LoVo (cell line): Measurements from ENCODE around the gene MT1E.
"Not testable (repeated sequence)": the region's sequence is repeated elsewhere in the genome, so short reads cannot be mapped to it uniquely, and the experiment has no call there.

Source experiments
- DNase-seq: peaks from one replicate; pipeline ENCODE4 v3.0.0-alpha.2; 2016; ENCODE audit warnings: low spot score

MT1E gene

GRCh38 chr16:56647641-56648431, 22.3 kb downstream of the MT1E start:
- no peak for DNase-seq

DNA sequence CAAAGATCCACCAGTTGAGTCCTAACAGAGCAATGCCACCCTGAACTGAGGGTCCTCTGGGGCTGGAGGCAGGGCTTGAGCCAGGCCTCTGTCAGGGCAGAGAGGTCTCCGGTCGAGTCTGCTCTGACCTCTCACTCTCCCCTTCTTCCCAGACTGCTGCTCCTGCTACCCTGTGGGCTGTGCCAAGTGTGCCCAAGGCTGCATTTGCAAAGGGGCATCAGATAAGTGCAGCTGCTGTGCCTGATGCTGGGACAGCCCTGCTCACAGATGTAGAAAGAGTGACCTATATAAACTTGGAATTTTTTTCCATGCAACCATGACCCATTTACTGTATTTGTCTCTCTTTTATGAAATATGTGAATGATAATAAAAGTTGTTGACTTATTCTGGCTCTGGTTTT, 23.7 kb downstream of the MT1E start:
- no peak for DNase-seq

DNA sequence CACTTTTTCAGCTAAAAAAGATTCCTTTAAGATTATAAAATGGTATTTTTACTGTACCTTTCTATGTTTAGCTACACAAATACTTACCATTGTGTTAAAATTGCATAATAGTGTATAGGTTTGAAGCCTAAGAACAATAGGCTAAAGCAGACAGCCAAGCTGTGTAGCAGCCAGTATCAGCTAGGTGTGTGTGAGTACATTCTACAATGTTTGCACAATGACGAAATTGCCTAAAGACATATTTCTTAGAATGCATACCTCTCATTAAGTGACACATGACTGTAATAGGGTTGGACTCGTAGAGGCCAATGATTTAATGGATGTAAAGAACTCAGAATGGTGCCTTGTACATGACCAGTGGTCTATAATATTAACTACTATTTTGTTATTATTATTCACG, 24.2 kb downstream of the MT1E start:
- DNase-seq, result no peak

- DNase-seq, result no peak
Observed at GRCh38 chr16:56651586-56651985, 26.0 kb downstream of the MT1E start, which contains the start of gene MT1B. MT1B (plus strand) TSS chr16:56651886; CDS start chr16:56651954, 68 bp downstream.

DNA sequence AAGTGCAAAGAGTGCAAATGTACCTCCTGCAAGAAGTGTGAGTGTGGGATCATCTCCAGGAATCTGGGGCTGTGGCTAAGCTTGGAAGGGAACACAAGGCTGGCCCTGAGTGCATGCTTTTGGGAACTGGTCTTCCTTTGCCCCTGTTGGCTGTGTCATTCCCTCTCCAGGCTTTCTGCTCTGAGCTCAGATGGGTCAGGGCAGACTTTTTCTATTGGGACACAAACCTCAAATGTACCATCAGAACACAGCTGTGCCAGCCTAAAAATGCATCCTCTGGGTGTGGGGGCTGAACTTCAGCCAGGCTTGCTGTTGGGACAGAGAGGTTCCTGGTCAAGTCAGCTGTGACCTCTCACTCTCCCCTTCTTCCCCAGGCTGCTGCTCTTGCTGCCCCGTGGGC, 27.0 kb downstream of the MT1E start:
- no peak for DNase-seq

- DNase-seq, result no peak
Observed at GRCh38 chr16:56653218-56653617, 27.6 kb downstream of the MT1E start.

DNA sequence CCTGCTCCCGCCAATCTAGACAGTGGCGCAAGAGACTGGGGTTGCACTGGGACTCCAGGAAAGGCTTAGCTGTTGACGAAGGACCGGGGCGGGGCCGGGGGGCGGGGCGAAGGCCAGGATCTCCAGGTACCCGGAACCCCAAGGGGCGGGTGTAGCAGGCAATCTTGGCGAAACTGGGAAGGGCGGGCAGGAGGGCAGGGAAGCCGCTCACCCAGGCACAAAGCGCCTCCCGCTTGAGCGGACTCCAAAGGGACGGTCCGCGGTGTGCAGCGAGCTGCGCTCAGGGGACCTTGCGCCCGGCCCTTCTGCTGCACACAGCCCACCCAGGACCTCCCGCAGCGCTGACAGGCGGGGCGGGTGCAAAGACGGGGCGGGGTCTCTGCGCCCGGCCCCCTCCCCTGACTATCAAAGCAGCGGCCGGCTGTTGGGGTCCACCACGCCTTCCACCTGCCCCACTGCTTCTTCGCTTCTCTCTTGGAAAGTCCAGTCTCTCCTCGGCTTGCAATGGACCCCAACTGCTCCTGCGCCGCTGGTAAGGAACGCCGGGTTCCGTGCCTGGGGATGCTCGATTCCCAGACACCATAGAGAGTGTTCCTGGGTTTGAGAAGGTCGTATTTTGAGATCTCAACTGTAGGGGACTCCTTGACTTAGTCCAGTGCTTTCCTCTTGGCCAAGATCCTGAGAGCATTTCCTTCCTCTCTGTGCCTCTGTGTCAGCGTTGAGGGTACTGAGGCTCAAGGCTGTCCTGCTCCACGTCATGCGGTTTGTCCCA, 32.2 kb downstream of the MT1E start, which contains the start of gene MT1F:
TSS of gene MT1F (plus strand) at position 405 of the 772 bp plus-strand sequence. CDS start at position 505, 100 bp downstream.
- peak; percentile 86 for DNase-seq

DNA sequence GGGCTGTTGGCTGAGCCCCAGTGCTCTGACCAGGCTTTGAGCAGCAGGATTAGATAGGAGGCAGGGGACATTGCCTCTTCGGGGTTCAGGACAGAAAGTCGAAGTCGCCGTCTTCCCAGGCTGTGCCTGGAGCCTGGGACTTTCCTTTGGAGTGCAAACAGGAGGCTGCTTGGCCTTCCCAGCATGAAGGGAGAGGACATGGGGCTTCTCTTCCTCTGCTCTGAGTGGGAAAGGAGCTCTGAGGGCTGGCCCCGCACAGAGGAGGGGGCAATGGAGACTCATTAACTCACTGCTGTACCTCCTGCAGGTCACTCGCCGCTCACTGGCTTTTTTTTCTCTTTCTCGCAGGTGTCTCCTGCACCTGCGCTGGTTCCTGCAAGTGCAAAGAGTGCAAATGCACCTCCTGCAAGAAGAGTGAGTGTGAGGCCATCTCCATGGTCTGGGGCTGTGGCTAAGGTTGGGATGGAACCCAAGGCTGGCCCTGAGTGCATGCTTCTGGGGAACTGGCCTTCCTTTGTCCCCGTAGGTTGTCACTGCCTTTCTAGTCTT, 32.8 kb downstream of the MT1E start:
- no peak for DNase-seq

DNA sequence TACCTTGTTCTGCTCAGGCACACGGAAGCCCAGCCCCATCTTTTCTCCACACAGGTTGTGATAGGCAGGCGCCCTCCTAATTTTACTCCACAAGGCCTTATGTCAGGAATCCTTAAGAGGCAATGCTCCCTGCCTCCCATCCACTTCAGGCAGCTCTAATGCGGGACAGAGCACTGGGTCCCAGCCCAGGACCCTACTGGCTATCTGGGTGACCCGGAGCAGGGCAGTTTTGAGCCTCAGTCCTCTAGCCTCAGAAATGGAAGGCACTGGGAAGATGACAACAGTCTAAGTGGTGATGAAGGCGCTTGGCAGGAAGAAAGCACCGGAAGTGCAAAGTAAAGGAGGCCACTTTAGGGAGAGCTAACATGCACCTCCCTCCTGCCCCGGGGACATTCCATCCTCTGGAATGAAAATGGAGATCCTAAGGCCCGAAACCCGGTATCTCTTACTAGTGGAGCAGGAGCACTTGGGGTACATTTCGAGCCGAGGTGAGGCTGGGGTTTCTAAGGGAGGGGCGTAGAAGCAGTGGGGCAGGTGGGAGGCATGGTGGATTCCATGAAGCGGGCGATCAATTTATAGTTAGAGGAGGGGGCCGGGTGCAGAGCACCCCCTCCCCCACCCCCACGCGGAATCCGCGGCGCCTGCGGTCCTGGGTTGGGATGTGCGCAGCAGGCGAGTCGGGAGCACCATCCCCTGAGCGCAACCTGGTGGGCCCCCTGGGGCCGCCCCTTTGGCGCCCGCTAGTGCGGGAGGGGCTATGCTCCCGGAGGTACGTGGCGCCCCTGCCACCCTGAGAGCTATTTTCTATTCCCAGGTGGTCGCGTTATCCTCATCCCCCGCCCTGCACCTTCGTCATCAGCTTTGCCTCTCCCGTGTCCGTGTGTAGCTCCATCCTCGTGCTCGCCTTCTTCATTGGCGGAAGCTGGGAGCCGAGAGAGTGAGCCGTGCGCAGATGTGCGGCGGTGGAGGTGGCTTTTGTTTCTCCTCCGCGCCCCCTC, 37.1 kb downstream of the MT1E start:
- no peak for DNase-seq

- no peak for DNase-seq
Observed at GRCh38 chr16:56664506-56664905, 38.9 kb downstream of the MT1E start.

- DNase-seq, result not testable (repeated sequence)
Observed at GRCh38 chr16:56665286-56666261, 40.0 kb downstream of the MT1E start.

DNA sequence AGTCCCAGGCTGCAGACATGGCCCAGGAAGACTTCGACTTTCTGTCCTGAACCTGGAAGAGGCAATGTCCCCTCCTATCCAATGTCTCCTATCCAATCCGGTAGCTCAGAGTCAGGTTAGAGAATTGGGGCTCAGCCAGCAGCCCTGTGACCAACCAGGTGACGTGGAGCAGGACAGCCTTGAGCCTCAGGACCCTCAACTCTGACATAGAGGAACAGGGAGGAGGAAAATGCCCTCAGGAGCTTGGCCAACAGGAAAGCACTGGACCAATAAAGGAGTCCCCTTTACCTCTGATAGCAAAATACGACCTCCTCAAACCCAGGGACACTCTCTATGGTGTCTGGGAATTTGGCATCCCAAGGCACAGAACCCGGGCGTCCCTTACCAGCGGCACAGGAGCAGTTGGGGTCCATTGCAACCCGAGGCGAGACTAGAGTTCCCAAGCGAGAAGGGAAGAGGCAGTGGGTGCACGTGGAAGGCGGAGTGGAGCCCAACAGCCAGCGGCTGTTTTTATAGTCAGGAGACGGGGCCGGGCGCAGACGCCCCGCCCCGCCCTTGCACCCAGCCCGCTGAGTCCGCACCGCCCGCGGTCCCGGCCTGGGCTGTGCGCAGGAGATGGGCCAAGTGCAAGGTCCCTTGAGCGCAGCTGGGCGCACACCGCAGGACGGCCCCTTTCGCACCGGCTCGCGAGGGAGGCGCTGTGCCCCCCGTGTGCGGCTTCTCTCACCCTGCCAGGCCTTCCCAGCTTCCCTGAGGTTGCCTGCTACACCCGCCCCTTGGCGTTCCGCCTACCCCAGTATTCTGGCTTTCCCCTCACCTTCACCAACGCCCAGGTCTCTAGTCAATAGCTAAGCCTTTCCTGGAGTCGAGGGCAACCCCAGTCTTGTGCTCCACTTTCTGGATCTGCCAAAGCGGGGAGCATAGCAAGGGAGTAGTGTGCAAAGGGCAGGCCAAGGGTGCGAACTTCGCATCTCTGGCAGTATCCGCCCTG, 42.3 kb downstream of the MT1E start, which contains the start of gene MT1G:
TSS of gene MT1G (minus strand) at position 485 of the 991 bp plus-strand sequence. CDS start at position 413, 72 bp downstream.
- DNase-seq, result no peak

GRCh38 chr16:56669005-56669839, 43.6 kb downstream of the MT1E start, which contains the start of gene MT1H:
MT1H (plus strand) TSS chr16:56669814; CDS start chr16:56669885, 71 bp downstream.
- no peak for DNase-seq

GRCh38 chr16:56669840-56670619, 44.4 kb downstream of the MT1E start:
- DNase-seq, result no peak

- DNase-seq, result no peak
Observed at GRCh38 chr16:56670620-56670934, 45.0 kb downstream of the MT1E start.

DNA sequence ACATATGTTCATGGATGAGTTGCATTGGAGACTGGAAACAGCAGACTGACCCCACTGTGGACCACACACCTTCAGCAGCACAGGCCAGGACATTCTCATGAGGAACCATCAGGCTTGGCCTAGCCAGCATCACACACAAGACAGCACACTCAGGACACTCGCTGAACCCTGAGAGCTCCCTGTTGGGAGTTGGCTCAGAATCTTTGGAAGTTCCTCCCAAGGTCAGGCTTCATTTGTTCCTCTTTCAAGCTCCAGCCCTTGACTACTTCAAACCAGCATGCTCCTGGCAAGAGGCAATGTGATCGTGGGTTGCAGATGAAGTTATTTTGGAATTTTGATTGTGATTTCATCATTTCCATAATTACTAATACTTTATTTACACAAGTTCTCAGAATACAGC, 46.1 kb downstream of the MT1E start:
- DNase-seq, result not testable (repeated sequence)

DNA sequence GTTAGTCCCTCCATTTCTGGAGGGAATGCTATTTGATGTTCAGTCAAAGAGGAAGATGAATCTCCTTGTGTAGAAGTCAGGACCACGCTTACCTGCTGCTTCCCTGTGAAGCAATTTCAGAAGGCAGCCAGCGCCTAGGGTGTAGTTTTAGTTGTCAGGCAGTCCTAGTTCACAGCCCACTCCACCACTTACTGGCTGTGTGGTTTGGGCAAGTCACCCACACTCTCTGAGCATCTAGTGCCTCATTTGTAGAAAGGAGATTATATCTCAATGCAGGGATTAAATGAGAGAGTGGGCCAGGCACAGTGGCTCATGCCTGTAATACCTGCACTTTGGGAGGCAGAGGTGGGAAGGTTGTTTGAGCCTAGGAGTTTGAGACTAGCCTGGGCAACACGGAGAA, 46.6 kb downstream of the MT1E start:
- not testable (repeated sequence) for DNase-seq
